ENCODE results near the gene DEF6.

- no peak for TF ChIP-seq EP300 (IDR thresholded peaks at IDR 0.05)
- no peak for TF ChIP-seq CTCF (IDR thresholded peaks at IDR 0.05)
Measured at GRCh38 chr6:35311390-35312075, 13.9 kb downstream of the DEF6 start.
